Posterior vena cava (tissue), 2 donors: ENCODE data around the gene LDLRAD4. TPM values are rescaled to one million over a fixed set of nuclear protein-coding genes. Genes with fewer than 3 reads are reported as not detected.

Source experiments
- DNase-seq: peaks from one replicate; pipeline ENCODE4 v3.0.0-alpha.2; 2020; ENCODE audit warnings: low spot score
- intact Hi-C, 2 donors: fragments of 100-400 bp; cut with DNase I; formaldehyde crosslinking; loops; one replicate each; pipeline versions ENCODE4 v1.14.1 to v1.14.2; 2022 to 2023
- total RNA-seq, 2 donors: library from RNA; stranded (reverse); fragmentation: NEBNext Ultra II Directional; extraction: Animal tissue kit (Norgen Biotek cat#: 25700); gene quantifications; one replicate each; pipeline ENCODE4 v1.2.1, GENCODE V29; 2021
- donor health status: DM: yes; HTN: yes; CAD: no.
- donor health status: DM: yes; HTN: yes; CAD: no.

The LDLRAD4 gene
- total RNA-seq, 2 donors from 2014 or later = 52.3 to 74.8 TPM

DNA sequence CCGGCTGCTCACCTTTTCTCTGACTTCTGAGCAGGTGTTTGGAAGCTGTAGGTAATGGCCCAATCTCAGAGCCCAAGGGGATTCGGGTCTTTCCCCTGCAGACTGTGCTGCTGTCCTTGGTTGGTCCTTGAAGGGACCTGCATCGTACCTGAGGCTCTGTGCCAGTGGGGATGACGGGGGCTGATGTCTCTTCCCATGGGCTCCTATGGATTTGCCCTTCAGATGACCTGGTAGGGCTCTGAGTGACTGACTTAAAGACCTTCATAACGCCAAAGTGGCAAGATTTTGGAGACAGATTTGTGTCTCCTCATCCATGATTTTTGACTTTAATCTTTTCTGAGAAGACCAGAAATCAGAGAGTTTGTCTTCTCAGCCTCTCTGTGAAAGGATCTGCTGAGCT is 341.7 kb downstream of the LDLRAD4 start:
- intact Hi-C loops = loop anchor here in 1 of 2 donors (5.0 kb wide), 1 partner anchor 52 kb away; no protein-coding TSS in a partner anchor
- DNase-seq = no peak

DNA sequence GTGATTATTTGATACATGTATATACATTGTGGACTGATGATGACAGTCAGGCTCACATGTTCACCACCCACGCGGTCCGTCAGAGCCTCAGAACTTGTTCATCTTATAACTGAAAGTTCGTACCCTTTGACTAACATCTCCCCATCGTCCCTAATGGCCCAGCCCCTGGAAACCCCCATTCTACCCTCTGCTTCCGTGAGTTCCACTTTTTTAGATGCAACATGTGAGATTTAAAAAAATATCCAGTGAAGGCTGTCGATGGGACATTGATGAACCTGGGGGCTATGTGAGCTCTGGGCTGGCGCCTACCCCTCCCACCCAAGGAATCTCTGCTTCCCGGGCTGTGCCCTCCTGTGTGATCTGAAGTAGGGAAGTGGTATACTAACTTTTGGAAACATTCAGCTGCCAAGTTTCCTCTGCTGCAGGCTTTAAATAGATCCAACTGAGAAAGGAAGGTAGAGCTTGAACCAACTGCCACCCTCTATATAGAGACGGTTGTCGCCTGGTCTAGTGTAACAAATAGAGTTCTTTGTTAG is 344.0 kb downstream of the LDLRAD4 start:
- intact Hi-C loops = loop anchor here in 1 of 2 donors (5.0 kb wide), 1 partner anchor 50 kb away; no protein-coding TSS in a partner anchor
- DNase-seq = no peak

- intact Hi-C loops = loop anchor here in 1 of 2 donors (5.0 kb wide), 1 partner anchor 49 kb away; no protein-coding TSS in a partner anchor
- DNase-seq = no peak
Measured at GRCh38 chr18:13563390-13563805, 344.8 kb downstream of the LDLRAD4 start.

DNA sequence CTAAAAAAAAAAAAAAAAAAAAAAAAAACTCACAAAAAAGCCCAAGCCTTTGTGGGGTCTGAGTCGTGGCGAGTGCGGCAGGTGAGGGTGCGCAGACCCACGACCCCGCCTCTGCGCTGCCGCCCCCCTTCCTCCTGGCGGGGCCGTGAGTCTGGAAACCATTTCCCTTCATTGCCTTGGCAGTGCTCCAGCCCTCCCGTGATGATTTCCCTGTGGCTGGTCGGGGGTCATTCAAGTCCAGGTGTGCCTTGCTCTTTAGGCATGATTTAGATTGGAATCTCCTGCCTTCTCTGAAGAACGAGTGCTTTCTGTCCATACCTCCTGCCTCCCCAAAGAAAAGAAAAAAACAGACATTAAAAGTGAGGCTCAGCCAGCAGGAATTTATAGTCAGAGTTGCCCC is 346.0 kb downstream of the LDLRAD4 start:
- intact Hi-C loops = loop anchor here in 1 of 2 donors (5.0 kb wide), 1 partner anchor 48 kb away; no protein-coding TSS in a partner anchor
- no peak for DNase-seq

GRCh38 chr18:13565228-13565627 is 346.7 kb downstream of the LDLRAD4 start:
- DNase-seq = no peak
- intact Hi-C loops = no loop called here

GRCh38 chr18:13566941-13567746 is 348.6 kb downstream of the LDLRAD4 start:
- DNase-seq = peak; percentile 90
- intact Hi-C loops = no loop called here

DNA sequence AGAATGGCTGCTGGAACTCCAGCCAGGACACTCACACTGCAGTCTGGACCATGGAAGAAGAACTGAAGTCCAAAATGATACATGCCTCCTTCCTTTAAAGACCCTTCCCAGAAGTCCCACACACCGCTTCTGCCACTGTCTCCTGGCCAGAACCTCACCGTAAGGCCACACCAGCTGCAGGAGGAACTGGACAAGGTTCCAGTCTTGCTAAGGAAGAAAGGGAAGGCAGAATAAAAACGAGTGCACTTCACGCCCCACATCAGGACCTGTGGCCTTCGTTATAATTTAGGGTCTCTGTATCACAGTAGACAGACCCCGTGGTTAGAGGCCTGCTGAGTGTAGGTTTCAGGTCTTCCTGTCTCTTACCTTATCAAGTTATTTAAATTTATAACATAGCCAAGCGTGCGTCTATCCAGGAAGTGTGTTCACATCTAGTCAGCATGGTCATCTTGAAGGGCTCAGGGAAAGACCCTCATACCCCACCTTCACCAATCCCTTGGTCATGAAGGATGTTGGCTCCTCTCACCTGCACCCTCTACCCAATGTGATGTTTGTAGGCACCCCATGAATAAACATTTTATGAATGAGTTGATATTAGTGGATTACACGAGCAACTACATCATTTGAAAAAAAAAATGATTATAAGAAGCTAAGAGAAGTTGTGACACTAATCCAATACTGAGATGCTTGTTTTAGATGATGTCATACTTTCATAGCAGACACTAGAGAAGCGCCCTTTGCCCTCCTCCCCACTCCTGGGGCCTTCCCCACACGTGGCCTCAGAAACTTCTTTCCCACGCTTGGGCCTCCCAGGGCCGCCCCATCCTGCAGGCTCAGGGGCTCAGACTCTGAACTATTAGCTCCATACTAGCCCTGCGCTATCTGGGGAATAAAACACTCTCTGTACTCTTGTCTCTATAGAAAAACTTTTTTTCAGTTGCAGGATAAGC is 350.2 kb downstream of the LDLRAD4 start:
- intact Hi-C loops = no loop called here

GRCh38 chr18:13570216-13570615 is 351.7 kb downstream of the LDLRAD4 start:
- no peak for DNase-seq
- intact Hi-C loops = no loop called here

More for the DNA sequence above, 350.2 kb downstream of the LDLRAD4 start:
- no peak for DNase-seq

DNA sequence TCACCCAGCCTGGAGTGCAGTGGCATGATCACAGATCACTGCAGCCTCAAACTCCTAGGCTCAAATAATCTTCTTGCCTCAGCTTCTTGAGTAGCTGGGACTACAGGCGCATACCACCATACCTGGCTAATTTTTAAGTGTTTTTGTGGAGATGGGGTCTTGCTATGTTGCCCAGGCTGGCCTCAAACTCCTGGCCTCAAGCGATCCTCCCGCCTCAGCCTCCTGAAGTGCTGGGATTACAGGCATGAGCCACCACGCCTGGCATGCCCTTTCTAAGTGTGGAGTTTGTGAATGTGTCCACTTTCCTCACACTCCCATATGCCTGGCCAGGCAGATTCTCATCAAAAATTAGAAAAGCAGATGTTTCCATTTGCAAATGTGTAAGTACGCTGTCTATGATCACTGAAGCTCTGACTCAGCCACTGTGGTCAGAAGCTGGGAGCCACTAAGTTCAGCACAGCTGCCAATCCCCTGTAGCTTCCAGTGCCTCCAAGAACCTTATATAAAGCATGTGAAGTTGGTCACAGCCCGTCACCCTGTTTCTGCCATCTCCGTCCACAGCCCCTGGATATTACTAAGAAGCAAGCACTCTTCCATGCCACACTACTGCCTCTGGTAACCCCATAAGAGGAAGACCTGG is 352.4 kb downstream of the LDLRAD4 start:
- no peak for DNase-seq
- intact Hi-C loops = no loop called here

GRCh38 chr18:13572148-13572547 is 353.6 kb downstream of the LDLRAD4 start:
- no peak for DNase-seq
- intact Hi-C loops = no loop called here

GRCh38 chr18:13572721-13573120 is 354.2 kb downstream of the LDLRAD4 start:
- no peak for DNase-seq
- intact Hi-C loops = no loop called here

DNA sequence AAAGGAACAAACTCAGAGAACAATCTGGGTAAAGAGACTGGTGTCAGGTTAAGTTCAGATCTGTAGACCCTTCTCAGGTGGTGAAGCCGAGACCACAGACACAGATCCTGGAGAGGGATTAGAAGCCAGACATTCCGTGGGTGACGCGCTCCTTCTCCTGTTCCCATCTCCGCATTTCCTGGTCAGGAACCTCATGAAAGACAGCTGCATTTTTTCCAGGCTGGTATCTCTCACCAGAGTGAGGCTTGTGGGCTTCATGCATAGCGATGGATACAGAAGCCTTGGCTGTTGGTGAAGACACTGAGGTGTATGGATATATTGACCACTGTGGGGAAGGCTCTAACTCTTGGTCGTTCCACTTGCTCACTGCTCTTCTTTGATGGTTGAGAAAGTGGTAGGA is 355.2 kb downstream of the LDLRAD4 start:
- intact Hi-C loops = no loop called here
- no peak for DNase-seq

- intact Hi-C loops = no loop called here
- no peak for DNase-seq
Measured at GRCh38 chr18:13574355-13574754, 355.8 kb downstream of the LDLRAD4 start.

DNA sequence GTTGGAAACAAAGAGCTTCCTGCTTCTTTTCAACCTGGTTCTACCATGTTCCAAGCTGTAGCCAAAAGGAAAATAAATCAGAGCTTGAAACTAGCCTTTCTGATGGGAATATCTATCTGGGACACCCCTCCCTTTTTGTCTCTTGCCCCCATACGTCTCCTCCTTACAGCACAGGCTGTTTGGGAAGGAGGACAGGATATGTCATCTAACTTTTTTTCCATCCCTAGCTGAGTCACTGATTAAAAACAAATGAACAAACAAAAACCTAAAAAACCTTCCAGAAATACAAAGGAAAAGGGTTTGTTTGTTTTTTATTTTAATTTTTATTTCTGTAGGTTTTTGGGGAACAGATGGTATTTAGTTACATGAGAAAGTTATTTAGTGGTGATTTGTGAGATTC is 356.2 kb downstream of the LDLRAD4 start:
- intact Hi-C loops = no loop called here
- no peak for DNase-seq

- no peak for DNase-seq
Measured at GRCh38 chr18:13576598-13576997, 358.0 kb downstream of the LDLRAD4 start.

DNA sequence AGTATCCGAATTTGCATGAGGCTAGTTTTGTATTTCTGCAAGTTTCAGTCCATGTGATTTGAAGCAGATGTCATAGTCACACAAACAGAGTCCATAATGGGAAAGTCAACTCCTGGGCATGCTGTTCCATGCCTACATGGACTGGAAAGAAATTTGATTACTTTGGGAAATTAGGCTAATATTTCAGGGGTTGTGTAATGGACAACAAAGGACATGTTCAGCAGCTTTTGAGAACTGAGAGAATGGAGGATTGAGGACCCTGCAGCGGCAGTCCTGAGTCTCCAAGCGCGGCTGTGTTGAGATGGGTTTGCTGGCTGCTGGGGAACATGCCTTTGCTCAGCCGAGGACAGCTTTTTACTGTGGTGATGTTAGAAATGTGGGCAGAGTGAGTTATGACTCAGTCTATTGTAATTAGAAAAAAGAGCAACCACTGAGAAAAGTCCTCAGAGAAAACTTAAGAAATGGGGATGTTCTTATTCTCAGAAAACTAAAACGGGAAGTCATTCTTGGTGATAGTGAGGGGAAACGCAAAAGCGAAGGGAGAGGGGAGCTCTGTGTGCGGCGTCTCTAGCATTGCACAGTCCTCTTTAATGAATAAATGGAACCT is 358.6 kb downstream of the LDLRAD4 start:
- intact Hi-C loops = no loop called here
- no peak for DNase-seq

More at GRCh38 chr18:13576598-13576997, 358.0 kb downstream of the LDLRAD4 start:
- intact Hi-C loops = no loop called here

GRCh38 chr18:13577781-13578180 is 359.2 kb downstream of the LDLRAD4 start:
- intact Hi-C loops = no loop called here
- DNase-seq = no peak

DNA sequence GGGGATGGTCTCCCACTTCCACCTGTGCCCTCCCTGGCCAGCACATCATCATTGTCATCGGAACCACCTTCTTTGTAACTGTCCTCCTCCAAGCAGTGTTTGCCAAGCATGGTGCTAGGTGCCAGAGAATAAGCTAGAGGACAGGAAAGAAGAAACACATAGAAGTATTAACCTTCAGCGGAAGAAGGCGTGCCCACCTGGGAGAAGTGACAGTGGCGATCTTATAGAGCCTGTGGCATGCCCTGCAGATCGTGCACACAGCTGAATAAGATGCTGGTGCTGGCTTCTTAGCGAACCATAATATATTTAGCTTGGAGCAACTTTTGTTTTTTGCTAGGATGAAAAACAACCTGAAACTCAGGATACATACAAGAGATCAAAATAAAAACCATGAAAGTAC is 359.8 kb downstream of the LDLRAD4 start:
- intact Hi-C loops = no loop called here
- DNase-seq = no peak

GRCh38 chr18:13579874-13580273 is 361.3 kb downstream of the LDLRAD4 start:
- intact Hi-C loops = no loop called here
- no peak for DNase-seq
